Measurements from ENCODE around the gene ABHD14A.

GRCh38 chr3:51962854-51963530 is 11.9 kb upstream of the ABHD14A start:
- TF ChIP-seq CTCF (IDR thresholded peaks at IDR 0.05; ENCODE audit: poor library complexity) (no peak), EZH2 (IDR thresholded peaks at IDR 0.05; ENCODE audit: borderline replicate concordance) (no peak), EZH2phosphoT487 (IDR thresholded peaks at IDR 0.05; ENCODE audit: low read depth, severe bottlenecking, unreplicated experiment) (no peak)

Data from hepatocyte (in vitro differentiated cells).